NB4 (cell line): ENCODE data around the gene RSPH1.

Source experiments
- DNase-seq: peaks from one replicate; pipeline ENCODE4 v3.0.0; 2010; ENCODE audit warnings: low read depth
- H3K4me3 ChIP-seq: one replicate; pipeline ENCODE4 v1.5.1; 2011; ENCODE audit warnings: mild to moderate bottlenecking, low read depth, low read length, moderate library complexity
- CTCF ChIP-seq: IDR thresholded peaks from one replicate; pipeline ENCODE4 v1.5.1; 2012; ENCODE audit warnings: low read depth, low read length
- MAX ChIP-seq: IDR thresholded peaks from 2 replicates; pipeline ENCODE4 v1.6.1; 2011; ENCODE audit warnings: low read depth, low read length
- MYC ChIP-seq: IDR thresholded peaks from 2 replicates; pipeline ENCODE4 v1.6.1; 2011; ENCODE audit warnings: low read depth, low read length
- POLR2A ChIP-seq: IDR thresholded peaks from 2 replicates; pipeline ENCODE4 v1.6.1; 2011; ENCODE audit warnings: mild to moderate bottlenecking; ENCODE audit not compliant: insufficient read length; ENCODE audit errors: extremely low read depth

RSPH1 gene

GRCh38 chr21:42436914-42437313 is 59.1 kb downstream of the RSPH1 start:
- no peak for TF ChIP-seq MAX
- no peak for TF ChIP-seq CTCF
- no peak for TF ChIP-seq MYC
- no peak for TF ChIP-seq POLR2A
- H3K4me3 ChIP-seq = no peak overlapping the region
- DNase-seq = no peak

GRCh38 chr21:42435833-42436232 is 60.2 kb downstream of the RSPH1 start:
- DNase-seq = no peak
- TF ChIP-seq MAX = no peak
- TF ChIP-seq POLR2A = no peak
- TF ChIP-seq CTCF = no peak
- no peak for TF ChIP-seq MYC
- no peak overlapping the region for H3K4me3 ChIP-seq

GRCh38 chr21:42435401-42435800 is 60.6 kb downstream of the RSPH1 start:
- no peak for DNase-seq

GRCh38 chr21:42434884-42435283 is 61.1 kb downstream of the RSPH1 start:
- TF ChIP-seq CTCF (no peak), MYC (no peak), MAX (no peak), POLR2A (no peak)

More at GRCh38 chr21:42435401-42435800, 60.6 kb downstream of the RSPH1 start:
- H3K4me3 ChIP-seq = no peak overlapping the region
- no peak for TF ChIP-seq CTCF
- no peak for TF ChIP-seq POLR2A
- TF ChIP-seq MYC = no peak
- TF ChIP-seq MAX = no peak

GRCh38 chr21:42433946-42434551 is 62.0 kb downstream of the RSPH1 start:
- H3K4me3 ChIP-seq = no peak overlapping the region
- DNase-seq = peak; percentile 52
- no peak for TF ChIP-seq MYC
- TF ChIP-seq POLR2A = no peak
- no peak for TF ChIP-seq MAX
- no peak for TF ChIP-seq CTCF

More at GRCh38 chr21:42434884-42435283, 61.1 kb downstream of the RSPH1 start:
- no peak overlapping the region for H3K4me3 ChIP-seq
- no peak for DNase-seq

GRCh38 chr21:42432695-42433094 is 63.3 kb downstream of the RSPH1 start:
- DNase-seq = no peak
- H3K4me3 ChIP-seq = no peak overlapping the region
- no peak for TF ChIP-seq MYC
- no peak for TF ChIP-seq POLR2A
- no peak for TF ChIP-seq MAX
- TF ChIP-seq CTCF = no peak
